ENCODE results near the gene CHD8. TPM values are rescaled to one million over a fixed set of nuclear protein-coding genes. Genes with fewer than 3 reads are reported as not detected.

The CHD8 gene
- total and polyA plus RNA-seq, 2 of the 4 experiments (the other 2 are of a cell fraction): 32.1 to 55.0 TPM

- no peak overlapping the region for H2BK120ac ChIP-seq (ENCODE audit: low read depth, low read length)
- H2BK15ac ChIP-seq (ENCODE audit: low read depth, low read length): no peak overlapping the region
- H3K79me1 ChIP-seq (ENCODE audit: low read depth in 1 of 2, low read length in 2 of 2): peaks cover 14 to 44% of the 10 kb centered on the region in 2 experiments
- H3K18ac ChIP-seq (ENCODE audit: low read depth, low read length): no peak overlapping the region
- intact Hi-C loops (cut with micrococcal nuclease) (no loop called here), dilution Hi-C loops (cut with HindIII; ENCODE audit: low sequenced_read_pairs, unreplicated experiment) (no loop called here), in situ Hi-C loops (cut with MboI; ENCODE audit: low sequenced_read_pairs) (no loop called here)
- no peaks in the 10 kb centered on the region for H3K9me3 ChIP-seq (ENCODE audit: control insufficient read depth, insufficient read depth, low read length)
- H2AK5ac ChIP-seq (ENCODE audit: low read depth, low read length): no peak overlapping the region
- H4K5ac ChIP-seq (ENCODE audit: low read depth, low read length): no peak overlapping the region
- peaks cover 5% of the 10 kb centered on the region for H3K4me1 ChIP-seq (ENCODE audit: control insufficient read depth, insufficient read depth, low read length)
- no peak for ATAC-seq (ENCODE audit: low read depth)
- no peaks in the 10 kb centered on the region for H3K27me3 ChIP-seq (ENCODE audit: control insufficient read depth, insufficient read depth, low read length)
- H2BK5ac ChIP-seq (ENCODE audit: low read depth, low read length, poor library complexity, severe bottlenecking): no peak overlapping the region
- H2AK9ac ChIP-seq (replicated peaks; ENCODE audit: low read depth, low read length, poor library complexity): no peak overlapping the region
- no peaks in the 10 kb centered on the region for H3K36me3 ChIP-seq (ENCODE audit: control insufficient read depth, insufficient read depth, low read length)
- no peak for DNase-seq
- no peak overlapping the region for H3K14ac ChIP-seq (replicated peaks; ENCODE audit: low read depth, low read length)
- H3K9me1 ChIP-seq (ENCODE audit: insufficient read depth, low read length): no peaks in the 10 kb centered on the region
- H3K23ac ChIP-seq (ENCODE audit: low read depth, low read length): no peak overlapping the region
- POLR2A ChIA-PET (ENCODE audit: unreplicated experiment): no interaction called here
- no peak for TF ChIP-seq RFX5 (IDR thresholded peaks at IDR 0.05; ENCODE audit: low read depth, low read length)
- TF ChIP-seq POLR2A (IDR thresholded peaks at IDR 0.05; ENCODE audit: low read depth, low read length): no peak
- TF ChIP-seq BHLHE40 (IDR thresholded peaks at IDR 0.05; ENCODE audit: low read depth, low read length): no peak
- no peak for TF ChIP-seq NFE2L2 (IDR thresholded peaks at IDR 0.05; ENCODE audit: low read depth, low read length)
- no peak for TF ChIP-seq FOS (IDR thresholded peaks at IDR 0.05; ENCODE audit: low read depth, low read length)
- no peak for TF ChIP-seq USF2 (IDR thresholded peaks at IDR 0.05; ENCODE audit: low read depth, low read length)
- no peak for TF ChIP-seq ELK1 (IDR thresholded peaks at IDR 0.05; ENCODE audit: borderline replicate concordance, low read depth, low read length)
- TF ChIP-seq MXI1 (IDR thresholded peaks at IDR 0.05; ENCODE audit: borderline replicate concordance, low read depth, low read length): no peak
- TF ChIP-seq CEBPB (IDR thresholded peaks at IDR 0.05; ENCODE audit: low read depth, low read length): no peak
- no peak for TF ChIP-seq SMC3 (IDR thresholded peaks at IDR 0.05; ENCODE audit: low read depth, low read length)
- no peak for TF ChIP-seq RAD21 (IDR thresholded peaks at IDR 0.05; ENCODE audit: low read length)
- TF ChIP-seq RCOR1 (IDR thresholded peaks at IDR 0.05; ENCODE audit: insufficient replicate concordance, low read length): no peak
- no peak for TF ChIP-seq MAZ (IDR thresholded peaks at IDR 0.05; ENCODE audit: borderline replicate concordance, low read depth, low read length)
- TF ChIP-seq MAFK (IDR thresholded peaks at IDR 0.05; ENCODE audit: low read depth, low read length): no peak
- no peak overlapping the region for H3K4me3 ChIP-seq (ENCODE audit: insufficient read depth, low read depth, low read length)
- no peak overlapping the region for H3K56ac ChIP-seq (ENCODE audit: extremely low read depth, insufficient read depth, low read length)
- no peak overlapping the region for H3K4me2 ChIP-seq (ENCODE audit: low read depth, low read length)
- H3K4ac ChIP-seq (ENCODE audit: low read depth, low read length): no peak overlapping the region
- no peak overlapping the region for H3K27ac ChIP-seq (ENCODE audit: insufficient read depth, low read length)
- no peak overlapping the region for H4K91ac ChIP-seq (ENCODE audit: insufficient read depth, low read depth, low read length)
- no peaks in the 10 kb centered on the region; the same call in 1 of the 2 replicates for H4K20me1 ChIP-seq (ENCODE audit: insufficient read depth, low read length)
- no peak overlapping the region for H2AFZ ChIP-seq (replicated peaks; ENCODE audit: low read length, poor library complexity)
- CTCF ChIA-PET: no interaction called here
- no TSS peak for BruUV-seq (replicated peaks)
- no peak overlapping the region for H4K8ac ChIP-seq (ENCODE audit: low read depth in 2 of 2, low read length in 2 of 2)
- H2BK20ac ChIP-seq (ENCODE audit: low read depth, low read length): no peak overlapping the region
- no peak overlapping the region for H3K9ac ChIP-seq (ENCODE audit: low read depth, low read length)
These were observed 15.1 kb downstream of the CHD8 start for GRCh38 chr14:21440859-21441258.

Data from IMR-90 (cell line).